HuH-7.5 (cell line): ENCODE results near the gene CHI3L1.

ENCODE experiments used
- DNase-seq: peaks from one replicate; pipeline ENCODE4 v3.0.0; 2011; ENCODE audit warnings: low spot score

The CHI3L1 gene

GRCh38 chr1:203168991-203169390, 17.5 kb downstream of the CHI3L1 start:
- no peak for DNase-seq

- DNase-seq, result no peak
Measured at GRCh38 chr1:203168256-203168786, 18.2 kb downstream of the CHI3L1 start.

GRCh38 chr1:203167913-203168200, 18.6 kb downstream of the CHI3L1 start:
- DNase-seq, result no peak

GRCh38 chr1:203167026-203167912, 19.2 kb downstream of the CHI3L1 start:
- DNase-seq, result no peak

- peak; percentile 75 for DNase-seq
Measured at GRCh38 chr1:203166192-203166940, 20.1 kb downstream of the CHI3L1 start.

- DNase-seq, result no peak
Measured at GRCh38 chr1:203165800-203166161, 20.7 kb downstream of the CHI3L1 start.

GRCh38 chr1:203165101-203165799, 21.3 kb downstream of the CHI3L1 start:
- no peak for DNase-seq

GRCh38 chr1:203163891-203164635, 22.4 kb downstream of the CHI3L1 start:
- no peak for DNase-seq

GRCh38 chr1:203162403-203162802, 24.1 kb downstream of the CHI3L1 start:
- no peak for DNase-seq

- no peak for DNase-seq
Measured at GRCh38 chr1:203161703-203162102, 24.8 kb downstream of the CHI3L1 start.

GRCh38 chr1:203161175-203161574, 25.3 kb downstream of the CHI3L1 start:
- no peak for DNase-seq

- DNase-seq, result no peak
Measured at GRCh38 chr1:203159844-203160243, 26.7 kb downstream of the CHI3L1 start.

GRCh38 chr1:203158960-203159665, 27.4 kb downstream of the CHI3L1 start:
- no peak for DNase-seq

GRCh38 chr1:203158423-203158822, 28.1 kb downstream of the CHI3L1 start:
- no peak for DNase-seq

- DNase-seq, result no peak
Measured at GRCh38 chr1:203156280-203156679, 30.2 kb downstream of the CHI3L1 start.

GRCh38 chr1:203153989-203154821, 32.3 kb downstream of the CHI3L1 start:
- DNase-seq, result no peak

GRCh38 chr1:203153051-203153988, 33.2 kb downstream of the CHI3L1 start:
- no peak for DNase-seq

- no peak for DNase-seq
Measured at GRCh38 chr1:203152158-203153034, 34.1 kb downstream of the CHI3L1 start.
